HG02588 (cell line): ENCODE data around the gene GLS.
"Not testable (repeated sequence)": the region's sequence is repeated elsewhere in the genome, so short reads cannot be mapped to it uniquely, and the experiment has no call there.

Experiments
- ATAC-seq: cut with Tn5 transposase; IDR thresholded peaks from one replicate; pipeline ENCODE4 v1.9.1; 2021; ENCODE audit warnings: mild to moderate bottlenecking, moderate library complexity; ENCODE audit not compliant: unreplicated experiment

GLS gene

GRCh38 chr2:190987938-190988337 is 107.3 kb downstream of the GLS start:
- ATAC-seq: no peak

GRCh38 chr2:190988910-190989309 is 108.3 kb downstream of the GLS start:
- ATAC-seq: no peak

- no peak for ATAC-seq
These were observed 109.5 kb downstream of the GLS start for GRCh38 chr2:190990132-190990531.

GRCh38 chr2:190993292-190993643 is 112.6 kb downstream of the GLS start:
- ATAC-seq: no peak

GRCh38 chr2:190994148-190994547 is 113.5 kb downstream of the GLS start:
- no peak for ATAC-seq

GRCh38 chr2:190995315-190995714 is 114.7 kb downstream of the GLS start:
- ATAC-seq: not testable (repeated sequence)

- no peak for ATAC-seq
These were observed 115.8 kb downstream of the GLS start for GRCh38 chr2:190996338-190996946.

GRCh38 chr2:190996947-190997346 is 116.3 kb downstream of the GLS start:
- no peak for ATAC-seq

GRCh38 chr2:190997526-190998113 is 117.0 kb downstream of the GLS start:
- ATAC-seq: no peak

GRCh38 chr2:190999058-190999457 is 118.4 kb downstream of the GLS start:
- no peak for ATAC-seq

GRCh38 chr2:190999949-191000665 is 119.5 kb downstream of the GLS start:
- ATAC-seq: no peak

- ATAC-seq: no peak
These were observed 120.4 kb downstream of the GLS start for GRCh38 chr2:191001032-191001431.

GRCh38 chr2:191001624-191002023 is 121.0 kb downstream of the GLS start:
- no peak for ATAC-seq

GRCh38 chr2:191003405-191004309 is 123.0 kb downstream of the GLS start:
- ATAC-seq: no peak

- ATAC-seq: no peak
These were observed 125.7 kb downstream of the GLS start for GRCh38 chr2:191006297-191006696.

GRCh38 chr2:191006997-191007783 is 126.6 kb downstream of the GLS start:
- no peak for ATAC-seq

- ATAC-seq: no peak
These were observed 127.7 kb downstream of the GLS start for GRCh38 chr2:191008286-191008685.

- ATAC-seq: no peak
These were observed 129.1 kb downstream of the GLS start for GRCh38 chr2:191009541-191010374.
